ENCODE results near the gene HNRNPA0.

DNA sequence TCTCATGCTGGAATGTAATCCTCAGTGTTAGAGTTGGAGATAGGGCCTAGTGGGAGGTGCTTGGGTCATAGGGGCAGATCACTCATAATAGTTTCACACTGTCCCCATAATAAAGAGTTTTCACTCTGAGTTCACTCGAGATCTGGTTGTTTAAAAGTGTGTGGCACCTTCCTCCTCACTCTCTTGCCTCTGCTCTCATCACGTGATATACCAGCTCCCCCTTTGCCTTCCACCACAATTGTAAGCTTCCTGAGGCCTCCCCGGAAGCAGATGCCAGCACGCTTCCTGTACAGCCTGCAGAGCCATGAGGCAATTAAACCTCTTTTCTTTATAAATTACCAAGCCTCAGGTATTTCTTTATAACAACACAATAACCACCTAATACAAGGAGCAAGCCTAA, 14.4 kb downstream of the HNRNPA0 start:
- TF ChIP-seq, protein P1, sequence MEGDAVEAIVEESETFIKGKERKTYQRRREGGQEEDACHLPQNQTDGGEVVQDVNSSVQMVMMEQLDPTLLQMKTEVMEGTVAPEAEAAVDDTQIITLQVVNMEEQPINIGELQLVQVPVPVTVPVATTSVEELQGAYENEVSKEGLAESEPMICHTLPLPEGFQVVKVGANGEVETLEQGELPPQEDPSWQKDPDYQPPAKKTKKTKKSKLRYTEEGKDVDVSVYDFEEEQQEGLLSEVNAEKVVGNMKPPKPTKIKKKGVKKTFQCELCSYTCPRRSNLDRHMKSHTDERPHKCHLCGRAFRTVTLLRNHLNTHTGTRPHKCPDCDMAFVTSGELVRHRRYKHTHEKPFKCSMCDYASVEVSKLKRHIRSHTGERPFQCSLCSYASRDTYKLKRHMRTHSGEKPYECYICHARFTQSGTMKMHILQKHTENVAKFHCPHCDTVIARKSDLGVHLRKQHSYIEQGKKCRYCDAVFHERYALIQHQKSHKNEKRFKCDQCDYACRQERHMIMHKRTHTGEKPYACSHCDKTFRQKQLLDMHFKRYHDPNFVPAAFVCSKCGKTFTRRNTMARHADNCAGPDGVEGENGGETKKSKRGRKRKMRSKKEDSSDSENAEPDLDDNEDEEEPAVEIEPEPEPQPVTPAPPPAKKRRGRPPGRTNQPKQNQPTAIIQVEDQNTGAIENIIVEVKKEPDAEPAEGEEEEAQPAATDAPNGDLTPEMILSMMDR (IDR thresholded peaks at IDR 0.05), result no peak
- no peak for TF ChIP-seq POLR2A (IDR thresholded peaks at IDR 0.05)
